HG02943 (cell line): Measurements from ENCODE around the gene CCL22.
"Not testable (repeated sequence)": the region's sequence is repeated elsewhere in the genome, so short reads cannot be mapped to it uniquely, and the experiment has no call there.

Source experiments
- ATAC-seq: cut with Tn5 transposase; IDR thresholded peaks from one replicate; pipeline ENCODE4 v1.9.1; 2021; ENCODE audit warnings: mild to moderate bottlenecking, low read depth, moderate library complexity; ENCODE audit not compliant: unreplicated experiment

CCL22 gene

GRCh38 chr16:57358527-57359095, at the start of gene CCL22:
CCL22 (plus strand) TSS chr16:57358783; CDS start chr16:57358817, 34 bp downstream.
- no peak for ATAC-seq

DNA sequence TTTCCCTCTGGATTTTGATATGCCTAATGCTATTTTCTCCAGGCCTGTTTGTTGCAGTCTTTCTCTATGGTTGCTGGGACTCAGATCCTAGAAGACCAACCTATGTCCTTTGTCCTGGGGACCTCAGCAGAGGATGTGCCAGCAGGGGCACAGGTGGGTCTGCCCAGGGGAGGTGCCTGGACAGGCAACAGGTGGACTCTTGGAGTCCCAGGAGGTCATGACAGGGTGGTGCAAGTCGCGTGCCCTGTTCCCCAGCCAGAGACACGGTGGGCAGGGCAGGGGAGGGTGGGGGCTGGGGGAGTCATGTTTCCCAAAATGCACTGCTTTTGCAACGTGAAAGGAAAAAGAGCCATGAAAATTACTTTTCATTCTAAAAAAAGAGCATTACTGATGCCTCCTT, 47.8 kb upstream of the CCL22 start:
- no peak for ATAC-seq

DNA sequence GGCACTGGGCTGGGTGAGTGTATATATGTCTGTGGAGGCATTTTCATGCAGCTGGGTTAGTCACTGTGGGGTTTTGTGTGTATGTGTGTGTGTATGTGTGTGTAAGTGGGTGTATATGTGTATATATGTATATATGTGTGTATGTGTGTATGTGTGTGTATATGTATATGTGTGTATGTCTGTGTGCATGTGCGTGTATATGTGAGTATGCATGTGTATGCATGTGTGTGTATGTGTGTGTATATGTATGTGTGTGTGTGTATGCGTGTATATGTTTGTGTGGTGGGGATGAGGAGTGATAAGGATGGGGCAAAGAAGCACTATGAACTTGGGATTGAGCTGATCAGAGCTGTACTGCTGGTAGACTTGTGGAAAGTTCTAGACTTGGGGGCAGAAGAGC, 45.1 kb upstream of the CCL22 start:
- no peak for ATAC-seq

- no peak for ATAC-seq
Measured at GRCh38 chr16:57314161-57314785, 44.3 kb upstream of the CCL22 start.

GRCh38 chr16:57315416-57315815, 43.2 kb upstream of the CCL22 start:
- ATAC-seq, result no peak

- no peak for ATAC-seq
Measured at GRCh38 chr16:57316390-57317017, 42.1 kb upstream of the CCL22 start.

DNA sequence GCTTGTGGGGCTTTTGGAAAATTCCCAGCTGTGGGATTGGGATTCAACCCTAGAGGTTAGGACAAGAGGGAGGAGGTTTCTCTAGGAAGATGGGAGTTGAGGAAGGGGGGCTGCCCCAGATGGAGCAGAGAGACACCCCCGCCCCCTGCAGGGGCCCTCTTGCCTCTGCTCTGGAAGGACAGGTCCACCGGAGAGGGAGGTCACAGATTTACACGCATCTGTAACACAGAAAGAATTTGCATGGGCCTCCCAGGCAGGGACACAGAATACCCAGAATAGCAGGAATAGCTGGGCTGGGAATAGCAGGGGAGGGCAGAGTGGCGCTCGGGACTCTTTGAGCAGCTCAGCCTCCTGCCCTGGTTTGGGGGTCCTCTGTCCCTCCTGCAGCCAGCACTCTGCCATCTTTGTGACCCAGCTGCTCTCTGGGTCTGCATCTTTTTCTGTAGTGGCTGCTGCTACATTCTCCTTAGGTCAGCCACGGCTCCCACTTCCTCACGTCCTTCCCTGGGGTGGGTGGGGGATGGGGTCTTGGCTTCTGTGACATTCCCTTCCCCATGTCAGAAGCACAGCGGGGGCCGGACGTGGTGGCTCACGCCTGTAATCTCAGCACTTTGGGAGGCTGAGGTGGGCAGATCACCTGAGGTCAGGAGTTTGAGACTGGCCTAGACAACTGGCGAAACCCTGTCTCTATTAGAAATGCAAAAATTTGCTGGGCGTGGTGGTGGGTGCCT, 40.2 kb upstream of the CCL22 start:
- no peak for ATAC-seq

DNA sequence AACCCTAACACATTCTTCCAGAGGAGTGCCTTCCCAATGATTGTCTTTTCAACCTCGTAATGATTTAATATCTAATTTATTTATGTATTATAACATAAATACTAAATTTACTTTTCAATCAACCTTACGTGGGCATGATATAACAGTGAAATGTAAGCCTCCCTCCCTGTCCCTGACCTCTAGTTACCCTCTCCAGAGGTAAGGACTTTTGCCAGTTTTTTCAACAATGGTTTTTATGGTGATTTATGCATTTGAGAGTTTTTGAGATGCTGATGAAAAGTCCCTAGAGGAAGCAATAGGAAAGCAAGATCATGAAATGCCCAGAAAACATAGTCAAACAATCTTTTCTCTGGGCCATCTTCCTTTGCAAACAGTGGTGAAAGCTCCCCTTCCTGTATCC, 38.9 kb upstream of the CCL22 start:
- ATAC-seq, result no peak

GRCh38 chr16:57324749-57325148, 33.8 kb upstream of the CCL22 start:
- ATAC-seq, result no peak

- no peak for ATAC-seq
Measured at GRCh38 chr16:57325458-57325857, 33.1 kb upstream of the CCL22 start.

DNA sequence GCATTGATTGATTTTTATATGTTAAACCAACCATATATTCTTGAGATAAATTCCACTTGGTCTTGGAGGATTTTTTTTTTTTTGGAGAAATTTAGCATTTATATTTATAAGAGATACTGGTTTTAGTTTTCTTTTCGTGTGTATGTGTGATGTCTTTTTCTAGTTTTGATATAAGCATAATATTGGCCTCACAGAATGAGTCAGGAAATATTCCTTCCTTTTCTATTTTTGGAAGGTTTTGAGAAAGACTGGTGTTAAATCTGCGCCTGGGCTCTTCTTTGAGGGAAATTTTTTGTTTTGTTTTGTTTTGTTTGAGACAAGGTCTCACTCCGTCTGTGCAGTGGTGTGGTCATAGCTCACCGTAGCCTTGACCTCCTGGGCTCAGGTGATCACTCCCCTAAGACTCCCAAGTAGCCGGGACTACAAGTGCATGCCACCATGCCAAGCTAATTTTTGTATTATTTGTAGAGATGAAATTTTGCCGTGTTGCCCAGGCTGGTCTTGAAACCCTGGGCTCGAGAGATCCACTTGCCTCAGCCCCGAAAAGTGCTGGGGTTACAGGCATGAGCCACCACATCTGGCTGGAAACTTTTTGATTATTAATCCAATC, 28.8 kb upstream of the CCL22 start:
- no peak for ATAC-seq

- ATAC-seq, result no peak
Measured at GRCh38 chr16:57331355-57331754, 27.2 kb upstream of the CCL22 start.

DNA sequence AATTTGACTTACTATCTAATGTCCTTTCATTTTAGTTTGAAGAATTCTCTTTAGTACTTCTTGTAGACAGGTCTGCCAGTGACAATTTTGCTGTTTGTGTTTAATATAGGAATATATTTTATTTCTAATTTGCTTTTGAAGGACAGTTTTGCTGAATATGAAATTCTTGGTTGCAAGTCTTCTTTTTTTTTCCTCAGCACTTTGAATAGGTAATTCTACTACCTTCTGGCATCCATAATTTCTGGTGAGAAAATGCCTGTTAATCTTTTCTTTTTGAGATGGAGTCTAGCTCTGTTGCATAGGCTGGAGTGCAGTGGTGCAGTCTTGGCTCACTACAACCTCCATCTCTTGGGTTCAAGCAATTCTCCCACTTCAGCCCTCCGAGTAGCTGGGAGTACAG, 25.2 kb upstream of the CCL22 start:
- no peak for ATAC-seq

DNA sequence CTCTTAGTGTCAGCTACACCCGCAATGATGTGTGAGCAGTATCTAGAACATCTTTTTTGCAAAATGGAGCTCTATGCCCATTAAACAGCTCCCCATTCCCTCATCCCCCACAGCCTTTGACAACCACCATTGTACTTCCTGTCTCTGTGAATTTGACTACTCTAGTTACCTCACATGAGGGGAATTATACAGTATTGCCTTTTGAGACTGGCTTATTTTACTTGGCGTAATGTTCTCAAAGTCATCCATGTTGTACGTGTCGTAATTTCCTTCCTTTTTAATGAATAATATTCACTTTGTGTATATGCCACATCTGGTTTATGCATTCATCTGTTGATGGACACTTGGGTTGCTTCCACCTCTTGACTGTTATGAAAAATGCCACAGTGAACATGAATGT, 23.2 kb upstream of the CCL22 start:
- ATAC-seq, result no peak

DNA sequence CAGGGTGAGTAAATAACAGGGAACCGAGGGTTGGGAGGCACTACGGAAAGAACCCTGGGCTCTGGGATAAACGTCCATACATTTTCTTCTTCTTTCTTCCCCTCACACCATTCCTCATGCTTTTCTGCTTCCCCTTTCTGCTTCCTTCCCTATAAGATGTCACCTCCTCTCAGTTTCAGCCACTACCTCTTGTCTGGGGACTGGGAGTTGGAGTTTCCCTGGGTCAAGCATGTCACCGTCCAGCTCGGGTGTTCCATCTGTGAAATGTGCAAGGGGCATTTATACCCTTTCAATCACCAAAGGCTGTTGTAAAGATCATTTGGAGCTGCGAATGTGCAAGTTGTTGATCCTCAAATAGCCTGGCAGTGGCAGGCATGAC, 17.5 kb upstream of the CCL22 start:
- no peak for ATAC-seq

DNA sequence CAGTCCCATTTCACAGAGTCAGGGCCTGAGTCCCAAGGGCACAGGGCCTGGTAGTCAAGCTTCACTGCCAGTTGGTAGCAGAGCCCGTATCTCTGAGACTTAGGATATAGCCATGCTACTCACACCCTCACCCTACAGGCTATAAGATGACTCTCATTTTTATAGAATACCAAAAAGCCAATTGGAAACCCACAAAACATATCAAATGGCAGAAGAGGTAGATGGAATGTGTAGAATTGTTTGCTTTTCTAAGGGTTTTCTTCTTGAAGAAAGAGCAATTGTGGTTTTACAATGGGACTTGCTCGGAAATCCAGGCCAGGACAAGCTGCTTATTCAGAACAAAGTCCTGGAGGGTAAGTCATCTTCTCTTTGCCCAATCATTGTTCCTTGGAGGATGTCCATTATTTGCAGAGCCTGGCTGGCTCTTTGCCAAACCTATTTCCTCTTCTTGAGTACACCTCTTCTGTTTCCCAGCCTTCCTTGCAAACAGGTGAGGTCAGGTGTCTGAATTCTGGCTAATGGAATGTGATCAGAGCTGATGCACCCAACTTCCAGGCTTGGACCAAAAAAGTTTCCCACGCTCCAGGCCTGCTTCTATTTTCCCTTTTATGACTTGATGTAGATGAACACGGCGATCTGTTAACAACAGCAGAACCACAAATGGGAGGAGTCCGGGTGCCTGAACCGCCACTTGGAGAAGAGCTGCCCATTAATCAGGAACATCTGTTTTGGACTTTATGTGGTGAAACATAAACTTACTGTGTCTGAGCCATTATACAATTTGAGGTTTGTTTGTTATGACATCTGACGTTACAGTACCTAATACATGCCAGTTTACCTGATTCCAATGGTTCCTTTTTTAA, 16.9 kb upstream of the CCL22 start:
- no peak for ATAC-seq

- not testable (repeated sequence) for ATAC-seq
Measured at GRCh38 chr16:57342606-57343005, 16.0 kb upstream of the CCL22 start.

GRCh38 chr16:57343221-57343620, 15.4 kb upstream of the CCL22 start:
- no peak for ATAC-seq

DNA sequence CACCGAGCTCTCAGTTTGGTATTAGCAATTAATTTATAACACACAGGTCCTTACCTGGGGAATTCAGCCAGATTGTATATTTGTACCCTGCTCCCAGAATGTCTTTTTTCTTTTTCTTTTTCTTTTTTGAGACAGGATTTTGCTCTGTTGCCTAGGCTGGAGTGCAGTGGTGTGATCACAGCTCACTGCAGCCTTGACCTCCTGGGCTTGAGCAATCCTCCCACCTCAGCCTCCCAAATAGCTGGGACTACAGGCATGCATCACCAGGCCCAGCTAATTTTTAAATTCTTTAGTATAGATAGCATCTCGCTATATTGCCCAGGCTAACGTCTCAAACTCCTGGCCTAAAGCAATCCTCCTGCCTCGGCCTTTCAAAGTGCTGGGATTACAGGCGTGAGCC, 14.5 kb upstream of the CCL22 start:
- not testable (repeated sequence) for ATAC-seq

- ATAC-seq, result no peak
Measured at GRCh38 chr16:57345021-57345420, 13.6 kb upstream of the CCL22 start.
